ENCODE measurements around the gene FGD3.

- TF ChIP-seq ADNP (tag; IDR thresholded peaks at IDR 0.05) = no peak
- no peak for TF ChIP-seq FOXK2 (conservative IDR thresholded peaks at IDR 0.05 in 1 of 2, IDR thresholded peaks at IDR 0.05 in 1 of 2; ENCODE audit: low read depth in 2 of 2)
- TF ChIP-seq CTCF (IDR thresholded peaks at IDR 0.05 in 2 of 3, conservative IDR thresholded peaks at IDR 0.05 in 1 of 3; ENCODE audit: insufficient read depth in 2 of 3, low read depth in 1 of 3, low read length in 3 of 3) = no peak
- TF ChIP-seq ARID4B (CRISPR knock-in tag; IDR thresholded peaks at IDR 0.05) = no peak
- no peak for TF ChIP-seq KAT7 (CRISPR knock-in tag; IDR thresholded peaks at IDR 0.05; ENCODE audit: borderline replicate concordance)
- TF ChIP-seq GTF2A2 (tag; IDR thresholded peaks at IDR 0.05) = no peak
- no peak for TF ChIP-seq ZNF3 (CRISPR knock-in tag; IDR thresholded peaks at IDR 0.05)
- no peak for TF ChIP-seq SPI1 (IDR thresholded peaks at IDR 0.05; ENCODE audit: borderline replicate concordance, low read depth, low read length)
- no peak for TF ChIP-seq JUN (IDR thresholded peaks at IDR 0.05; ENCODE audit: borderline replicate concordance, low read depth, low read length)
- TF ChIP-seq JUN (CRISPR knock-in tag; IDR thresholded peaks at IDR 0.05; ENCODE audit: borderline replicate concordance) = no peak
- TF ChIP-seq SP1 (CRISPR knock-in tag; IDR thresholded peaks at IDR 0.05) = no peak
- TF ChIP-seq CHD2 (IDR thresholded peaks at IDR 0.05; ENCODE audit: low read depth, low read length) = no peak
- no peak for TF ChIP-seq CREB1 (IDR thresholded peaks at IDR 0.05)
- no peak for TF ChIP-seq CREB1 (CRISPR knock-in tag; IDR thresholded peaks at IDR 0.05)
- TF ChIP-seq FOXJ3 (CRISPR knock-in tag; IDR thresholded peaks at IDR 0.05) = no peak
- TF ChIP-seq NFYB (IDR thresholded peaks at IDR 0.05; ENCODE audit: extremely low read depth, insufficient read length) = no peak
Measured at GRCh38 chr9:93022721-93023520, 75.6 kb downstream of the FGD3 start.

Measured in K562 (cell line).